Activated naive CD4-positive, alpha-beta T cell treated with anti-CD3 and anti-CD28 coated beads, Interleukin-2, amount 10 ng/mL, durations not matched to agents 7 days and 5 days (primary cell): ENCODE data around the gene ECI1.
A peak's percentile ranks its signal among the peaks of the same experiment; 100 is the strongest.

Experiments used
- CTCF ChIA-PET: fragments of 350-600 bp; sonication (Branson Sonifier 250); formaldehyde crosslinking; loops from one replicate; lab custom pipeline; 2021; ENCODE audit warnings: antibody characterized with exemption; lab: Charles Lee
- DNase-seq: peaks from one replicate; pipeline ENCODE4 v3.0.0-alpha.2; 2020
- H3K27ac Mint-ChIP-seq: one replicate; pipeline ENCODE4 v1.8.0; 2021; ENCODE audit warnings: mild to moderate bottlenecking, moderate library complexity, mixed read lengths
- H3K27me3 Mint-ChIP-seq: one replicate; pipeline ENCODE4 v1.8.0; 2021; ENCODE audit warnings: mild to moderate bottlenecking, mixed read lengths
- H3K36me3 Mint-ChIP-seq: one replicate; pipeline ENCODE4 v1.8.0; 2021; ENCODE audit warnings: mixed read lengths
- H3K4me1 Mint-ChIP-seq: one replicate; pipeline ENCODE4 v1.8.0; 2021; ENCODE audit warnings: mixed read lengths
- H3K4me3 Mint-ChIP-seq: one replicate; pipeline ENCODE4 v1.8.0; 2021; ENCODE audit warnings: mild to moderate bottlenecking, moderate library complexity, mixed read lengths
- H3K9me3 Mint-ChIP-seq: one replicate; pipeline ENCODE4 v1.8.0; 2021; ENCODE audit warnings: mixed read lengths

ECI1 gene

GRCh38 chr16:2251296-2252111 is at the start of gene ECI1:
Gene ECI1 (minus strand): TSS chr16:2251587. CDS start chr16:2251566, 21 bp downstream.
- Mint-ChIP-seq H3K27ac (peak within 1 kb of the TSS; percentile 95), H3K4me1 (peaks cover 13% of the 10 kb centered on the region), H3K9me3 (no peaks in the 10 kb centered on the region), H3K36me3 (peaks cover 28% of the 10 kb centered on the region), H3K4me3 (peak within 1 kb of the TSS; percentile 93), H3K27me3 (no peaks in the 10 kb centered on the region)
- CTCF ChIA-PET: interaction anchor here (0.6 to 2.5 kb wide), 11 partner anchors 10 to 248 kb away, joined by 3 to 16 read pairs (median 4); partner anchors contain the start of genes ABCA3 and NPW
- peak; percentile 87 for DNase-seq

- no peak for DNase-seq
Observed at GRCh38 chr16:2299915-2300192, 48.5 kb upstream of the ECI1 start.

GRCh38 chr16:2299121-2299914 is 47.9 kb upstream of the ECI1 start:
- Mint-ChIP-seq H3K4me1 (peaks cover 10% of the 10 kb centered on the region), H3K27me3 (no peaks in the 10 kb centered on the region), H3K4me3 (no peak overlapping the region), H3K36me3 (no peaks in the 10 kb centered on the region), H3K27ac (peak overlapping the region; percentile 49), H3K9me3 (no peaks in the 10 kb centered on the region)
- CTCF ChIA-PET: no interaction called here
- DNase-seq: no peak

More at GRCh38 chr16:2299915-2300192, 48.5 kb upstream of the ECI1 start:
- H3K4me1 Mint-ChIP-seq: peaks cover 10% of the 10 kb centered on the region
- no peaks in the 10 kb centered on the region for H3K36me3 Mint-ChIP-seq
- H3K4me3 Mint-ChIP-seq: no peak overlapping the region
- H3K27me3 Mint-ChIP-seq: no peaks in the 10 kb centered on the region
- CTCF ChIA-PET: no interaction called here
- no peak overlapping the region for H3K27ac Mint-ChIP-seq
- H3K9me3 Mint-ChIP-seq: no peaks in the 10 kb centered on the region

- CTCF ChIA-PET: no interaction called here
- no peak overlapping the region for H3K4me3 Mint-ChIP-seq
Observed at GRCh38 chr16:2298621-2299020, 47.2 kb upstream of the ECI1 start.

GRCh38 chr16:2297506-2297860 is 46.1 kb upstream of the ECI1 start:
- CTCF ChIA-PET: no interaction called here
- Mint-ChIP-seq H3K36me3 (no peaks in the 10 kb centered on the region), H3K27ac (no peak overlapping the region)

More at GRCh38 chr16:2298621-2299020, 47.2 kb upstream of the ECI1 start:
- Mint-ChIP-seq H3K27me3 (no peaks in the 10 kb centered on the region), H3K36me3 (no peaks in the 10 kb centered on the region), H3K4me1 (peaks cover 10% of the 10 kb centered on the region), H3K9me3 (no peaks in the 10 kb centered on the region), H3K27ac (no peak overlapping the region)
- no peak for DNase-seq

GRCh38 chr16:2296661-2297505 is 45.5 kb upstream of the ECI1 start:
- no peaks in the 10 kb centered on the region for H3K36me3 Mint-ChIP-seq
- H3K4me3 Mint-ChIP-seq: no peak overlapping the region
- H3K4me1 Mint-ChIP-seq: peaks cover 10% of the 10 kb centered on the region
- DNase-seq: no peak
- H3K27ac Mint-ChIP-seq: no peak overlapping the region
- H3K27me3 Mint-ChIP-seq: no peaks in the 10 kb centered on the region
- CTCF ChIA-PET: interaction anchor here (0.8 kb wide), 1 partner anchor 9 kb away, joined by 3 read pairs; no protein-coding TSS in a partner anchor
- no peaks in the 10 kb centered on the region for H3K9me3 Mint-ChIP-seq

More at GRCh38 chr16:2297506-2297860, 46.1 kb upstream of the ECI1 start:
- H3K4me3 Mint-ChIP-seq: no peak overlapping the region
- no peaks in the 10 kb centered on the region for H3K27me3 Mint-ChIP-seq
- DNase-seq: no peak
- H3K4me1 Mint-ChIP-seq: peaks cover 10% of the 10 kb centered on the region
- H3K9me3 Mint-ChIP-seq: no peaks in the 10 kb centered on the region

GRCh38 chr16:2295056-2295798 is 43.8 kb upstream of the ECI1 start:
- H3K4me3 Mint-ChIP-seq: no peak overlapping the region
- H3K36me3 Mint-ChIP-seq: no peaks in the 10 kb centered on the region
- H3K4me1 Mint-ChIP-seq: peaks cover 10% of the 10 kb centered on the region
- no peak for DNase-seq
- CTCF ChIA-PET: interaction anchor here (1.0 kb wide), 1 partner anchor 16 kb away, joined by 3 read pairs; no protein-coding TSS in a partner anchor
- H3K27ac Mint-ChIP-seq: no peak overlapping the region
- no peaks in the 10 kb centered on the region for H3K27me3 Mint-ChIP-seq
- no peaks in the 10 kb centered on the region for H3K9me3 Mint-ChIP-seq

- CTCF ChIA-PET: no interaction called here
- no peak for DNase-seq
- H3K4me3 Mint-ChIP-seq: no peak overlapping the region
- no peak overlapping the region for H3K27ac Mint-ChIP-seq
- no peaks in the 10 kb centered on the region for H3K36me3 Mint-ChIP-seq
- no peaks in the 10 kb centered on the region for H3K27me3 Mint-ChIP-seq
- no peaks in the 10 kb centered on the region for H3K9me3 Mint-ChIP-seq
- peaks cover 8% of the 10 kb centered on the region for H3K4me1 Mint-ChIP-seq
Observed at GRCh38 chr16:2292221-2292620, 40.8 kb upstream of the ECI1 start.

- Mint-ChIP-seq H3K27ac (no peak overlapping the region), H3K36me3 (no peaks in the 10 kb centered on the region), H3K4me1 (no peaks in the 10 kb centered on the region), H3K9me3 (no peaks in the 10 kb centered on the region), H3K4me3 (no peak overlapping the region), H3K27me3 (no peaks in the 10 kb centered on the region)
- no peak for DNase-seq
- CTCF ChIA-PET: no interaction called here
Observed at GRCh38 chr16:2289282-2289681, 37.9 kb upstream of the ECI1 start.

- CTCF ChIA-PET: no interaction called here
- Mint-ChIP-seq H3K4me3 (no peak overlapping the region), H3K27ac (no peak overlapping the region), H3K36me3 (no peaks in the 10 kb centered on the region), H3K27me3 (no peaks in the 10 kb centered on the region), H3K4me1 (no peaks in the 10 kb centered on the region), H3K9me3 (no peaks in the 10 kb centered on the region)
- no peak for DNase-seq
Observed at GRCh38 chr16:2288726-2289125, 37.3 kb upstream of the ECI1 start.

GRCh38 chr16:2287916-2288547 is 36.6 kb upstream of the ECI1 start:
- H3K36me3 Mint-ChIP-seq: no peaks in the 10 kb centered on the region
- no peak overlapping the region for H3K4me3 Mint-ChIP-seq
- H3K9me3 Mint-ChIP-seq: no peaks in the 10 kb centered on the region
- no peaks in the 10 kb centered on the region for H3K4me1 Mint-ChIP-seq
- H3K27me3 Mint-ChIP-seq: no peaks in the 10 kb centered on the region
- CTCF ChIA-PET: no interaction called here
- DNase-seq: no peak
- no peak overlapping the region for H3K27ac Mint-ChIP-seq

- CTCF ChIA-PET: no interaction called here
- Mint-ChIP-seq H3K9me3 (no peaks in the 10 kb centered on the region), H3K27me3 (no peaks in the 10 kb centered on the region), H3K4me1 (no peaks in the 10 kb centered on the region), H3K4me3 (no peak overlapping the region), H3K36me3 (no peaks in the 10 kb centered on the region), H3K27ac (no peak overlapping the region)
- DNase-seq: no peak
Observed at GRCh38 chr16:2286550-2286949, 35.2 kb upstream of the ECI1 start.

GRCh38 chr16:2285731-2286191 is 34.4 kb upstream of the ECI1 start:
- CTCF ChIA-PET: no interaction called here
- H3K36me3 Mint-ChIP-seq: no peaks in the 10 kb centered on the region
- no peaks in the 10 kb centered on the region for H3K9me3 Mint-ChIP-seq
- no peak overlapping the region for H3K27ac Mint-ChIP-seq
- H3K27me3 Mint-ChIP-seq: no peaks in the 10 kb centered on the region
- DNase-seq: no peak
- H3K4me1 Mint-ChIP-seq: no peaks in the 10 kb centered on the region
- no peak overlapping the region for H3K4me3 Mint-ChIP-seq
